Esophagus squamous epithelium (tissue), 4 donors: ENCODE data around the gene CAMKMT.

Experiments
- CTCF ChIP-seq, 6 experiments: fragments of 450-650 bp in 4 of 6; fragments of 200-600 bp in 2 of 6; sonication (generic) in 2 of 6; IDR thresholded peaks; one replicate each; pipeline ENCODE4 v1.5.1; 2016 to 2019; ENCODE audit warnings: antibody characterized with exemption in 6 of 6, mild to moderate bottlenecking in 4 of 6, moderate library complexity in 4 of 6
- POLR2A ChIP-seq, 4 donors: fragments of 450-650 bp; IDR thresholded peaks; one replicate each; pipeline ENCODE4 v1.6.1; 2017; ENCODE audit warnings: antibody characterized with exemption in 4 of 4, mild to moderate bottlenecking in 4 of 4, moderate library complexity in 3 of 4

- TF ChIP-seq POLR2A (IDR thresholded peaks at IDR 0.05), result no peak
- no peak for TF ChIP-seq CTCF (IDR thresholded peaks at IDR 0.05)
Observed at GRCh38 chr2:44320832-44321231, 40.9 kb upstream of the CAMKMT start.
